Neural cell (in vitro differentiated cells): Measurements from ENCODE around the gene SH3RF2.

Experiments used
- EP300 ChIP-seq: fragments of 450-650 bp; conservative IDR thresholded peaks from 2 replicates; pipeline ENCODE4 v1.6.1; 2014; ENCODE audit warnings: antibody characterized with exemption, mild to moderate bottlenecking, moderate library complexity; ENCODE audit not compliant: poor library complexity, severe bottlenecking
- REST ChIP-seq: IDR thresholded peaks from 2 replicates; pipeline ENCODE4 v1.6.1; 2012; ENCODE audit warnings: borderline replicate concordance

GRCh38 chr5:145990170-145990569, 53.8 kb downstream of the SH3RF2 start:
- no peak for TF ChIP-seq EP300
- TF ChIP-seq REST, result no peak
